Hepatocyte (in vitro differentiated cells): ENCODE data around the gene FAM81A. TPM values are rescaled to one million over a fixed set of nuclear protein-coding genes. Genes with fewer than 3 reads are reported as not detected.
A peak's percentile ranks its signal among the peaks of the same experiment; 100 is the strongest.

Experiments used
- DNase-seq: peaks from one replicate; pipeline ENCODE4 v3.0.0-alpha.2; 2016; ENCODE audit warnings: low spot score
- H2AFZ ChIP-seq: fragments of 200-600 bp; sonication (generic); 2 replicates; pipeline ENCODE4 v1.6.0; 2016; ENCODE audit warnings: antibody characterized with exemption, mild to moderate bottlenecking
- H3K27ac ChIP-seq: fragments of 200-600 bp; sonication (generic); 2 replicates; pipeline ENCODE4 v1.5.1; 2016; ENCODE audit warnings: mild to moderate bottlenecking
- H3K27me3 ChIP-seq: fragments of 200-600 bp; sonication (generic); 2 replicates; pipeline ENCODE4 v1.6.1; 2016
- H3K36me3 ChIP-seq: fragments of 200-600 bp; sonication (generic); replicated peaks from 2 replicates; pipeline ENCODE4 v1.5.1; 2016; ENCODE audit warnings: low read depth; ENCODE audit not compliant: insufficient read depth
- H3K4me1 ChIP-seq: fragments of 200-600 bp; sonication (generic); 2 replicates; pipeline ENCODE4 v1.5.1; 2016; ENCODE audit warnings: mild to moderate bottlenecking, moderate library complexity; ENCODE audit not compliant: insufficient read depth
- H3K4me2 ChIP-seq: fragments of 200-600 bp; sonication (generic); 2 replicates; pipeline ENCODE4 v1.6.0; 2016
- H3K4me3 ChIP-seq: fragments of 200-600 bp; sonication (generic); 2 replicates; pipeline ENCODE4 v1.5.1; 2016; ENCODE audit warnings: mild to moderate bottlenecking
- H3K79me2 ChIP-seq: fragments of 200-600 bp; sonication (generic); 2 replicates; pipeline ENCODE4 v1.6.0; 2017; ENCODE audit warnings: mild to moderate bottlenecking
- H3K9me2 ChIP-seq: fragments of 200-600 bp; sonication (generic); replicated peaks from 2 replicates; pipeline ENCODE4 v1.6.0; 2017; ENCODE audit warnings: mild to moderate bottlenecking; ENCODE audit not compliant: insufficient read depth
- H3K9me3 ChIP-seq: fragments of 200-600 bp; sonication (generic); 2 replicates; pipeline ENCODE4 v1.5.1; 2016; ENCODE audit warnings: low read depth, mild to moderate bottlenecking
- H4K20me1 ChIP-seq: fragments of 200-600 bp; sonication (generic); 2 replicates; pipeline ENCODE4 v1.6.0; 2016; ENCODE audit warnings: mild to moderate bottlenecking; ENCODE audit not compliant: insufficient read depth, poor library complexity, severe bottlenecking
- EZH2 ChIP-seq: fragments of 200-600 bp; sonication (generic); IDR thresholded peaks from 2 replicates; pipeline ENCODE4 v1.6.1; 2016; ENCODE audit warnings: antibody characterized with exemption, mild to moderate bottlenecking, borderline replicate concordance
- EZH2phosphoT487 ChIP-seq: fragments of 200-600 bp; sonication (generic); IDR thresholded peaks from one replicate; pipeline ENCODE4 v1.6.1; 2018; ENCODE audit warnings: antibody characterized with exemption, mild to moderate bottlenecking, low read depth, moderate library complexity; ENCODE audit not compliant: unreplicated experiment, severe bottlenecking
- WGBS: methylation state at CpG from one replicate; pipeline ENCODE4 v1.1.6; 2016; ENCODE audit warnings: low lambda C conversion rate; ENCODE audit errors: missing lambda C conversion rate; 5-methylcytosine and 5-hydroxymethylcytosine counted together
- polyA plus RNA-seq: library from polyadenylated mRNA; unstranded; fragments of >200 nt; fragmentation: Nextera tagmentation; extraction: Ambion mirVana; gene quantifications from 2 replicates; pipeline ENCODE4 v1.2.1, GENCODE V29; 2016
- total RNA-seq: library from RNA; depleted of rRNA; stranded (reverse); fragments of >200 nt; gene quantifications from 2 replicates; pipeline ENCODE4 v1.2.3, GENCODE V29; 2014
- TF ChIP-seq, protein P1 (sequence below): fragments of 200-600 bp; sonication (generic); IDR thresholded peaks from 2 replicates; pipeline ENCODE4 v1.5.1; 2016; ENCODE audit warnings: antibody characterized with exemption, mild to moderate bottlenecking; ENCODE audit not compliant: poor library complexity

FAM81A gene
- total and polyA plus RNA-seq, 2 experiments from 2014 or later = 0.47 to 0.85 TPM

DNA sequence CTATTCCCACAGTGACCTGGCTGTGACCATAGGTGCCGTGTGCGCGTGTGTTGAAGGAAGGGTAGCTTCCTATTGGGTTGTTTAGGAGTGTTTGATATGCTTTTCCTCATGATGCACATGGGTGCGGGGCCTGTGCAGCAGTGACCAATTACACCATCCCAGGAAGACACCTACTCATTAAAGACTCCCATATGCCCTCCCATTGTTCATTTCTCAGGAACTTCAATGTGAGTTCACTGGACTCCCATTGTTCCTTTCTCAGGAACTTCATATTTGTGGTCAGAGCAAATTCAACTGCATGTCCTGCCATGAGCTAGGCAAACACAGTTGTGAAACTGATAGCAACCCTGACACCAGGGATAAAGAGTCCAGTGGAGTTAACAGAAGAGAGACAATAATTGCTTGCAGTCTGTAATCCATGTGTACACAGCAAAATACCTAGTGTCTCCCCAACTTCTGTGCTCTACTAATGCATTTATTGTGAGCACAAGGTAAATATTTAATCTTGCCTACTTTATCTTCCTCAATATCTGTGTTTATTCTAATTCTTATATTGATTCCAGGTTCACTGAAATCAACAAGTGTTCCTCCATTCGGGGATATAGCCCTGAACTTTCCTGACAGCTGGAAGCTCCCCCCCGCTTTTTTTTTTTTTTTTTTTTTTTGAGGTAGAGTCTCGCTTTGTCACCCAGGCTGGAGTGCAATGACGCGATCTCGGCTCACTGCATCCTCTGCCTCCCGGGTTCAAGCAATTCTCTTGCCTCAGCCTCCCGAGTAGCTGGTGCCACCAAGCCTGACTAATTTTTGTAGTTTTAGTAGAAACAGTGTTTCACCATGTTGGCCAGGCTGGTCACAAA, 116.1 kb downstream of the FAM81A start:
- H3K4me3 ChIP-seq = no peak overlapping the region
- TF ChIP-seq, protein P1, sequence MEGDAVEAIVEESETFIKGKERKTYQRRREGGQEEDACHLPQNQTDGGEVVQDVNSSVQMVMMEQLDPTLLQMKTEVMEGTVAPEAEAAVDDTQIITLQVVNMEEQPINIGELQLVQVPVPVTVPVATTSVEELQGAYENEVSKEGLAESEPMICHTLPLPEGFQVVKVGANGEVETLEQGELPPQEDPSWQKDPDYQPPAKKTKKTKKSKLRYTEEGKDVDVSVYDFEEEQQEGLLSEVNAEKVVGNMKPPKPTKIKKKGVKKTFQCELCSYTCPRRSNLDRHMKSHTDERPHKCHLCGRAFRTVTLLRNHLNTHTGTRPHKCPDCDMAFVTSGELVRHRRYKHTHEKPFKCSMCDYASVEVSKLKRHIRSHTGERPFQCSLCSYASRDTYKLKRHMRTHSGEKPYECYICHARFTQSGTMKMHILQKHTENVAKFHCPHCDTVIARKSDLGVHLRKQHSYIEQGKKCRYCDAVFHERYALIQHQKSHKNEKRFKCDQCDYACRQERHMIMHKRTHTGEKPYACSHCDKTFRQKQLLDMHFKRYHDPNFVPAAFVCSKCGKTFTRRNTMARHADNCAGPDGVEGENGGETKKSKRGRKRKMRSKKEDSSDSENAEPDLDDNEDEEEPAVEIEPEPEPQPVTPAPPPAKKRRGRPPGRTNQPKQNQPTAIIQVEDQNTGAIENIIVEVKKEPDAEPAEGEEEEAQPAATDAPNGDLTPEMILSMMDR = no peak
- TF ChIP-seq EZH2 (no peak), EZH2phosphoT487 (no peak)
- 77% methylated on average over 7 of the region's 12 CpGs for WGBS
- no peaks in the 10 kb centered on the region for H4K20me1 ChIP-seq
- H2AFZ ChIP-seq = no peak overlapping the region
- no peaks in the 10 kb centered on the region for H3K36me3 ChIP-seq
- peak overlapping the region; percentile 63 for H3K27ac ChIP-seq
- no peaks in the 10 kb centered on the region for H3K9me3 ChIP-seq
- H3K27me3 ChIP-seq = no peaks in the 10 kb centered on the region
- no peaks in the 10 kb centered on the region for H3K79me2 ChIP-seq
- peaks cover 9% of the 10 kb centered on the region for H3K4me1 ChIP-seq
- peak overlapping the region; percentile 19 for H3K4me2 ChIP-seq
- no peaks in the 10 kb centered on the region for H3K9me2 ChIP-seq
- DNase-seq = peak; percentile 54

DNA sequence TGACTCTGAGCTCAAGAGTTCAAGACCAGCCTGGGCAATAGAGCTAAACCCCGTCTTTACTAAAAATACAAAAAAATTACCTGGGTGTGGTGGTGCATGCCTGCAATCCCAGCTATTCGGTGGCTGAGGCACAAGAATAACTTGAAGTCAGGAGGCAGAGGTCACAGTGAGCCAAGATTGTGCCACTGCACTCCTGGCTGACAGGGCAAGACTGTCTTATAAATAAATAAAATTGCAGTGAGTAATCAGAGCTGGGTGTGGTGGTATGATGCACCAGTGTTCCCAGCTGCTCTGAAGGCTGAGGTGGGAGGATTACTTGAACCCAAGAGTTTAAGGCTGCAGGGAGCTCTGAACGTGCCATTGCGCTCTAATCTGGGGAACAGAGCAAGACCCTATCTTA, 117.7 kb downstream of the FAM81A start:
- no peak overlapping the region for H3K4me2 ChIP-seq
- H3K4me3 ChIP-seq = no peak overlapping the region
- no peak overlapping the region for H3K27ac ChIP-seq
- H3K36me3 ChIP-seq = no peaks in the 10 kb centered on the region
- DNase-seq = no peak
- no peak overlapping the region for H2AFZ ChIP-seq
- 88% methylated on average over 4 of the region's 4 CpGs for WGBS
- no peaks in the 10 kb centered on the region for H3K79me2 ChIP-seq
- peaks cover 8% of the 10 kb centered on the region for H3K4me1 ChIP-seq
- H4K20me1 ChIP-seq = no peaks in the 10 kb centered on the region
- TF ChIP-seq, protein P1 = no peak
- TF ChIP-seq EZH2 (no peak), EZH2phosphoT487 (no peak)
- no peaks in the 10 kb centered on the region for H3K9me2 ChIP-seq
- no peaks in the 10 kb centered on the region for H3K9me3 ChIP-seq
- no peaks in the 10 kb centered on the region for H3K27me3 ChIP-seq

DNA sequence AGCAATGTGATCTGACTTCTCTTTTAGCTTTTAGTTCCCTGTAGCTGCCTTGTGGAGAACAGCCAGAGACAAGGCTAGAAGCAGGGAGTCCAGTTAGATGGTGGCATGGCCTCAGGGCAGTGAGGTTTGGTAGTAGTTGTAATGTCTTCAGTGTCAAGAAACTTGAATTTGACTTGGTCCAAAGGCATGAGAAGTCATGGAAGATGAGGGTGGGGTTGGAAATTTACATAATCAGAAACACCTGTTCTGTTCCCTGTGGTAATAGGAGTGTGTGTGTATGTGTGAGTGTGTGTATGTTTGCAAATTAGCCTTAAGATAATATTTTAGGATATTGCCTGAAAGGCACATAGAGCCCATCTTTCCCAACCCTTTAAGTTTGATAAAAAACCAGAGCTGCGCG, 118.4 kb downstream of the FAM81A start:
- H3K4me2 ChIP-seq = no peak overlapping the region
- H3K9me3 ChIP-seq = no peaks in the 10 kb centered on the region
- DNase-seq = no peak
- H3K4me3 ChIP-seq = no peak overlapping the region
- H3K27ac ChIP-seq = no peak overlapping the region
- H3K36me3 ChIP-seq = no peaks in the 10 kb centered on the region
- H3K4me1 ChIP-seq = peaks cover 5% of the 10 kb centered on the region
- WGBS = 88% methylated on average over 2 of the region's 2 CpGs
- no peaks in the 10 kb centered on the region for H4K20me1 ChIP-seq
- no peak overlapping the region for H2AFZ ChIP-seq
- H3K79me2 ChIP-seq = no peaks in the 10 kb centered on the region
- no peaks in the 10 kb centered on the region for H3K9me2 ChIP-seq
- TF ChIP-seq, protein P1 = no peak
- TF ChIP-seq EZH2phosphoT487 (no peak), EZH2 (no peak)
- H3K27me3 ChIP-seq = no peaks in the 10 kb centered on the region
